BE2C (cell line): ENCODE data around the gene MUC5B.

Source experiments
- DNase-seq: peaks from one replicate; pipeline ENCODE4 v3.0.0-alpha.2; 2020
- H3K27me3 ChIP-seq: fragments of 250-450 bp; sonication (Bioruptor Pico); 2 replicates; pipeline ENCODE4 v1.5.1; 2020; ENCODE audit warnings: mild to moderate bottlenecking
- H3K36me3 ChIP-seq: fragments of 250-450 bp; sonication (Bioruptor Pico); 2 replicates; pipeline ENCODE4 v1.5.1; 2020; ENCODE audit warnings: mild to moderate bottlenecking
- H3K4me1 ChIP-seq: fragments of 250-450 bp; sonication (Bioruptor Pico); 2 replicates; pipeline ENCODE4 v1.5.1; 2020
- H3K4me3 ChIP-seq: 2 replicates; pipeline ENCODE4 v1.5.1; 2011; ENCODE audit warnings: low read depth, low read length
- H3K9me3 ChIP-seq: fragments of 250-450 bp; sonication (Bioruptor Pico); 2 replicates; pipeline ENCODE4 v1.5.1; 2020
- TF ChIP-seq, protein P1 (sequence below): IDR thresholded peaks from 2 replicates; pipeline ENCODE4 v1.5.1; 2012; ENCODE audit warnings: mild to moderate bottlenecking, low read depth, low read length

The MUC5B gene

GRCh38 chr11:1300569-1301187 lies 77.8 kb downstream of the MUC5B start:
- Histone ChIP-seq H3K4me3 (no peak overlapping the region), H3K9me3 (no peaks in the 10 kb centered on the region), H3K36me3 (no peaks in the 10 kb centered on the region), H3K27me3 (no peaks in the 10 kb centered on the region), H3K4me1 (no peaks in the 10 kb centered on the region)
- TF ChIP-seq, protein P1, sequence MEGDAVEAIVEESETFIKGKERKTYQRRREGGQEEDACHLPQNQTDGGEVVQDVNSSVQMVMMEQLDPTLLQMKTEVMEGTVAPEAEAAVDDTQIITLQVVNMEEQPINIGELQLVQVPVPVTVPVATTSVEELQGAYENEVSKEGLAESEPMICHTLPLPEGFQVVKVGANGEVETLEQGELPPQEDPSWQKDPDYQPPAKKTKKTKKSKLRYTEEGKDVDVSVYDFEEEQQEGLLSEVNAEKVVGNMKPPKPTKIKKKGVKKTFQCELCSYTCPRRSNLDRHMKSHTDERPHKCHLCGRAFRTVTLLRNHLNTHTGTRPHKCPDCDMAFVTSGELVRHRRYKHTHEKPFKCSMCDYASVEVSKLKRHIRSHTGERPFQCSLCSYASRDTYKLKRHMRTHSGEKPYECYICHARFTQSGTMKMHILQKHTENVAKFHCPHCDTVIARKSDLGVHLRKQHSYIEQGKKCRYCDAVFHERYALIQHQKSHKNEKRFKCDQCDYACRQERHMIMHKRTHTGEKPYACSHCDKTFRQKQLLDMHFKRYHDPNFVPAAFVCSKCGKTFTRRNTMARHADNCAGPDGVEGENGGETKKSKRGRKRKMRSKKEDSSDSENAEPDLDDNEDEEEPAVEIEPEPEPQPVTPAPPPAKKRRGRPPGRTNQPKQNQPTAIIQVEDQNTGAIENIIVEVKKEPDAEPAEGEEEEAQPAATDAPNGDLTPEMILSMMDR = no peak
- DNase-seq = no peak

GRCh38 chr11:1301220-1302000 lies 78.5 kb downstream of the MUC5B start:
- no peak overlapping the region for H3K4me3 ChIP-seq
- H3K9me3 ChIP-seq = no peaks in the 10 kb centered on the region
- no peak for DNase-seq
- TF ChIP-seq, protein P1 = no peak
- H3K27me3 ChIP-seq = no peaks in the 10 kb centered on the region
- H3K36me3 ChIP-seq = no peaks in the 10 kb centered on the region
- no peaks in the 10 kb centered on the region for H3K4me1 ChIP-seq

DNA sequence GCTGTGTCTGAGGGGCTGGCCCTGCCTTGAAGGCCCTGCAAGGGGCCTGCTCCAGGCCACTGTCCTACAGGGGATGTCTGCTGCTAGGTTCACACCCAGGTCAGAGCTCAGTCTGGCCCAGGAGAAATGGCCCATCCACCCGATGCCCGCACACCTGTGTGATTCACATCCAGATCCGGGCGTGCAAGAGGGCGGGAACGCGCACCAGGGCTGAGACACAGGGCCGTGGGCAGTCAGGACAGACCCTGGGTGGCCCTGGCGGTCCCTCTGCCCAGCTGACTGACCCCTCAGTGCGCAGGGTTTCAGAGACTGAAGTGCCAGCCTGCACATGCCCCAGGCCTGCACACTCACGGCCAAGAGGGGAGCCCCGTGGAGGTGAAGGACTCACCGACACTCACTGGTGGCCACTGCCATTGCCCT lies 79.2 kb downstream of the MUC5B start:
- TF ChIP-seq, protein P1 = no peak
- no peaks in the 10 kb centered on the region for H3K36me3 ChIP-seq
- no peaks in the 10 kb centered on the region for H3K9me3 ChIP-seq
- no peaks in the 10 kb centered on the region for H3K4me1 ChIP-seq
- H3K27me3 ChIP-seq = no peaks in the 10 kb centered on the region
- H3K4me3 ChIP-seq = no peak overlapping the region
- no peak for DNase-seq

- Histone ChIP-seq H3K4me3 (no peak overlapping the region), H3K36me3 (no peaks in the 10 kb centered on the region), H3K4me1 (no peaks in the 10 kb centered on the region), H3K9me3 (no peaks in the 10 kb centered on the region), H3K27me3 (no peaks in the 10 kb centered on the region)
- TF ChIP-seq, protein P1 = no peak
- DNase-seq = no peak
Measured at GRCh38 chr11:1302461-1303125, 79.7 kb downstream of the MUC5B start.

GRCh38 chr11:1303126-1303821 lies 80.4 kb downstream of the MUC5B start:
- Histone ChIP-seq H3K27me3 (no peaks in the 10 kb centered on the region), H3K36me3 (no peaks in the 10 kb centered on the region), H3K9me3 (no peaks in the 10 kb centered on the region), H3K4me1 (no peaks in the 10 kb centered on the region), H3K4me3 (no peak overlapping the region)
- DNase-seq = no peak
- TF ChIP-seq, protein P1 = peak; percentile 5; the same call in 1 of the 2 replicates
